GM12872 (cell line): Measurements from ENCODE around the gene THRB.

Source experiments
- TF ChIP-seq, protein P1 (sequence below): IDR thresholded peaks from 3 replicates; pipeline ENCODE4 v1.5.1; 2011; ENCODE audit warnings: low read depth, mild to moderate bottlenecking, low read length, moderate library complexity; ENCODE audit not compliant: insufficient read depth

Gene THRB

DNA sequence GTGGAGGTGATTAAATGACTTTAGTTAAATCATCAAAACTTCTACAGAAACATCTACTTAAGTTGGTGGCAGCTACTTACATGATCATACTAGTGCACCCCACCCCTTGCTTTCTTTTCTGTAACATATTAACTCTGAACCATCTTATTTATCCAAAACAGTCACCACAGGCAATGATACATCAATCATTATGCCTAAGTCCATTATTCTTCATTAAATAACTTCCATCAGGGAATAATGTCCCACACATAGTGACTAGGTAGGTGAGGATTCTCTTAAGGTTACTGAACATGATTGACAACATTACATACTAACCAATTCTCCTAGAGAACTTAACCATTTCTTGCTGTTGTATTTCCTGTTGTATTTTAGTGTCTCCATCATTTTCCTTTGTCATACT is 339.4 kb downstream of the THRB start:
- TF ChIP-seq, protein P1, sequence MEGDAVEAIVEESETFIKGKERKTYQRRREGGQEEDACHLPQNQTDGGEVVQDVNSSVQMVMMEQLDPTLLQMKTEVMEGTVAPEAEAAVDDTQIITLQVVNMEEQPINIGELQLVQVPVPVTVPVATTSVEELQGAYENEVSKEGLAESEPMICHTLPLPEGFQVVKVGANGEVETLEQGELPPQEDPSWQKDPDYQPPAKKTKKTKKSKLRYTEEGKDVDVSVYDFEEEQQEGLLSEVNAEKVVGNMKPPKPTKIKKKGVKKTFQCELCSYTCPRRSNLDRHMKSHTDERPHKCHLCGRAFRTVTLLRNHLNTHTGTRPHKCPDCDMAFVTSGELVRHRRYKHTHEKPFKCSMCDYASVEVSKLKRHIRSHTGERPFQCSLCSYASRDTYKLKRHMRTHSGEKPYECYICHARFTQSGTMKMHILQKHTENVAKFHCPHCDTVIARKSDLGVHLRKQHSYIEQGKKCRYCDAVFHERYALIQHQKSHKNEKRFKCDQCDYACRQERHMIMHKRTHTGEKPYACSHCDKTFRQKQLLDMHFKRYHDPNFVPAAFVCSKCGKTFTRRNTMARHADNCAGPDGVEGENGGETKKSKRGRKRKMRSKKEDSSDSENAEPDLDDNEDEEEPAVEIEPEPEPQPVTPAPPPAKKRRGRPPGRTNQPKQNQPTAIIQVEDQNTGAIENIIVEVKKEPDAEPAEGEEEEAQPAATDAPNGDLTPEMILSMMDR = no peak

- TF ChIP-seq, protein P1 = no peak
These were observed 339.9 kb downstream of the THRB start for GRCh38 chr3:24154781-24155180.

- TF ChIP-seq, protein P1 = no peak
These were observed 340.5 kb downstream of the THRB start for GRCh38 chr3:24154013-24154695.

DNA sequence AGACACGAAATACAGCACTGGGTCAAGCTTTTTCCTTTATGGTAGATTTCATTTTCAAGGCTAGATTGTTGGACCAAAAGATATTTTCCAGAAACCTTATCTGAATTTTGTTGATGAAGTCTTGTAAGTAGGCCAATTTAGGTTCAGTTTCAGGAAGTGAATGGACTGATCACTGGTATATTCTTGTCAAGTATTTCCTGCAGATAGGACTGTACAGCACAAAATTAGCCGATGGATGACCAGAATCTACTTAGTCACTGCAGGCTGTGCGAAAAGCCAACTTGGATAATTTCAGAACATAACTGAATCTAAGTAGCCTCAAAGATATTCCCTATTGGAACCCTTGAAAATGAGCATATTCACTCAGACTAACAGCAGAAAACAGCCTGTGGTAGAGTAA is 343.1 kb downstream of the THRB start:
- TF ChIP-seq, protein P1 = no peak

DNA sequence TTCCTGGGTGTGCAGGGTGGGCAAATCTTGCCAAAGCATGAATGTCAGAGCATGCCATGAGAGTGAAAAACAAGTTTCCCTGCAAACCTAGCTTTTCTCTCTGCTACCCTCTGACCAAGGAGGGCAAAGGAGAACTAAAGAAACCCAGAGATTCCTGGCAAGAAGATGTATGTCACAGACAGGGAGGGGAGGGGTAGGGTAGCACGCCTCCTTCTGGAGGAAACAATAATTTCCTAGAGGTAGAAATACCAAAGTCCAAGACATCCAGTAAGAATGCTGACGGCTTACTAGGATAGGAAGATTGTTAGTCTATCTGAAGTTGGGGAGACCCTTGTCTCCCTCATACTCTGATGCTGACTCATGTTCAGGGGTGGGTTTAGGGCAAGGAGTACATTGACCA is 345.6 kb downstream of the THRB start:
- TF ChIP-seq, protein P1 = peak; percentile 46; the same call in 1 of the 3 replicates

- TF ChIP-seq, protein P1 = no peak
These were observed 348.4 kb downstream of the THRB start for GRCh38 chr3:24145981-24146822.

- TF ChIP-seq, protein P1 = no peak
These were observed 349.2 kb downstream of the THRB start for GRCh38 chr3:24145481-24145880.
